Gastroesophageal sphincter (tissue), 3 donors: ENCODE data around the gene CCL28.
"Not testable (repeated sequence)": the region's sequence is repeated elsewhere in the genome, so short reads cannot be mapped to it uniquely, and the experiment has no call there.

Source experiments
- CTCF ChIP-seq, 4 experiments: fragments of 200-600 bp in 2 of 4; fragments of 450-650 bp in 2 of 4; sonication (generic) in 1 of 4; IDR thresholded peaks; one replicate each; pipeline ENCODE4 v1.5.1; 2017 to 2019; ENCODE audit warnings: antibody characterized with exemption in 4 of 4, mild to moderate bottlenecking in 2 of 4, moderate library complexity in 2 of 4
- EP300 ChIP-seq: sonication (generic); formaldehyde crosslinking; IDR thresholded peaks from one replicate; pipeline ENCODE4 v1.6.1; 2017; ENCODE audit warnings: antibody characterized with exemption, mild to moderate bottlenecking
- POLR2A ChIP-seq, 2 donors: fragments of 450-650 bp; IDR thresholded peaks; one replicate each; pipeline ENCODE4 v1.6.1; 2017; ENCODE audit warnings: antibody characterized with exemption in 2 of 2, mild to moderate bottlenecking in 2 of 2, moderate library complexity in 1 of 2

GRCh38 chr5:43365155-43365554 is 47.0 kb downstream of the CCL28 start:
- not testable (repeated sequence) for TF ChIP-seq CTCF (IDR thresholded peaks at IDR 0.05); EP300; POLR2A (IDR thresholded peaks at IDR 0.05)
